Natural killer cell (primary cell): Measurements from ENCODE around the gene SKAP2. TPM values are rescaled to one million over a fixed set of nuclear protein-coding genes. Genes with fewer than 3 reads are reported as not detected.

Experiments
- ATAC-seq, 3 donors: fragments of 150-1000 bp in 2 of 3; fragments of 200-7000 bp in 1 of 3; cut with Tn5 transposase; 1 replicate in 1 of 3; 2 replicates in 2 of 3; pipeline ENCODE4 v1.10.0; 2021; ENCODE audit warnings: mild to moderate bottlenecking in 2 of 3, moderate library complexity in 2 of 3
- DNase-seq, 2 donors: peaks; one replicate each; pipeline versions ENCODE4 v3.0.0 to v3.0.0-alpha.2; 2013 to 2021; ENCODE audit warnings: mixed read lengths in 1 of 2
- H3K27ac ChIP-seq: one replicate; pipeline ENCODE4 v1.5.1; 2013; ENCODE audit warnings: mild to moderate bottlenecking, low read length
- H3K27me3 ChIP-seq: one replicate; pipeline ENCODE4 v1.6.1; 2013; ENCODE audit warnings: low read length; ENCODE audit not compliant: control insufficient read depth, insufficient read depth
- H3K36me3 ChIP-seq: one replicate; pipeline ENCODE4 v1.6.1; 2013; ENCODE audit warnings: low read length; ENCODE audit not compliant: control insufficient read depth, insufficient read depth
- H3K4me1 ChIP-seq: one replicate; pipeline ENCODE4 v1.6.1; 2013; ENCODE audit warnings: low read length; ENCODE audit not compliant: control insufficient read depth, insufficient read depth
- H3K4me3 ChIP-seq: one replicate; pipeline ENCODE4 v1.5.1; 2013; ENCODE audit warnings: low read length
- H3K9me3 ChIP-seq: one replicate; pipeline ENCODE4 v1.6.1; 2013; ENCODE audit warnings: low read length; ENCODE audit not compliant: control insufficient read depth, insufficient read depth
- H3K27ac Mint-ChIP-seq, 2 donors: one replicate each; pipeline ENCODE4 v1.8.0; 2022; ENCODE audit warnings: mild to moderate bottlenecking in 2 of 2, mixed read lengths in 2 of 2, moderate library complexity in 1 of 2
- H3K27me3 Mint-ChIP-seq, 2 donors: one replicate each; pipeline ENCODE4 v1.8.0; 2022; ENCODE audit warnings: low read depth in 2 of 2, mixed read lengths in 2 of 2
- H3K36me3 Mint-ChIP-seq: one replicate; pipeline ENCODE4 v1.8.0; 2022; ENCODE audit warnings: mixed read lengths
- H3K4me1 Mint-ChIP-seq, 2 donors: one replicate each; pipeline ENCODE4 v1.8.0; 2022; ENCODE audit warnings: mixed read lengths in 2 of 2
- H3K4me3 Mint-ChIP-seq: one replicate; pipeline ENCODE4 v1.8.0; 2022; ENCODE audit warnings: mild to moderate bottlenecking, moderate library complexity, mixed read lengths
- H3K9me3 Mint-ChIP-seq, 2 donors: one replicate each; pipeline ENCODE4 v1.8.0; 2022; ENCODE audit warnings: mixed read lengths in 2 of 2
- CTCF ChIP-seq: fragments of 200-600 bp; IDR thresholded peaks from one replicate; pipeline ENCODE4 v1.8.0; 2022; ENCODE audit warnings: antibody characterized with exemption
- WGBS: methylation state at CpG from one replicate; pipeline ENCODE4 v1.1.7; 2013; ENCODE audit warnings: missing lambda C conversion rate; ENCODE audit not compliant: insufficient coverage; 5-methylcytosine and 5-hydroxymethylcytosine counted together
- intact Hi-C: fragments of 100-400 bp; cut with micrococcal nuclease; formaldehyde crosslinking; loops from one replicate; pipeline ENCODE4 v1.14.2; 2022
- total RNA-seq, 4 donors: library from RNA; stranded (reverse); fragments of 120-200 nt in 1 of 4; gene quantifications; one replicate each; pipeline versions ENCODE4 v1.2.3 to v1.2.4, GENCODE V29; 2013 to 2022

SKAP2 gene
- total RNA-seq, 3 donors from 2014 or later (not counting 1 experiment from before 2014, with no cell fraction given), result 26.8 to 42.4 (median 35.1) TPM

- Histone ChIP-seq H3K4me1 (no peaks in the 10 kb centered on the region), H3K27ac (no peak overlapping the region), H3K36me3 (no peaks in the 10 kb centered on the region), H3K27me3 (no peaks in the 10 kb centered on the region), H3K9me3 (no peaks in the 10 kb centered on the region), H3K4me3 (no peak overlapping the region)
- Mint-ChIP-seq H3K27ac (no peak overlapping the region), H3K4me1 (peaks cover 0 to 13% of the 10 kb centered on the region in 2 donors), H3K27me3 (no peaks in the 10 kb centered on the region), H3K4me3 (no peak overlapping the region), H3K9me3 (no peaks in the 10 kb centered on the region), H3K36me3 (peaks cover 7% of the 10 kb centered on the region)
- no peak for ATAC-seq
- 42% methylated on average over 3 of the region's 4 CpGs for WGBS
- TF ChIP-seq CTCF, result no peak
- intact Hi-C loops, result no loop called here
- DNase-seq, result no peak
Observed at GRCh38 chr7:26688936-26689506, 175.4 kb downstream of the SKAP2 start.

GRCh38 chr7:26688388-26688787 is 176.0 kb downstream of the SKAP2 start:
- no peaks in the 10 kb centered on the region for H3K9me3 ChIP-seq
- DNase-seq (no peak), ATAC-seq (no peak)
- no peaks in the 10 kb centered on the region for H3K36me3 ChIP-seq
- no peak overlapping the region for H3K4me3 Mint-ChIP-seq
- intact Hi-C loops, result no loop called here
- no peak overlapping the region for H3K4me3 ChIP-seq
- peaks cover 7% of the 10 kb centered on the region for H3K36me3 Mint-ChIP-seq
- H3K27me3 ChIP-seq, result no peaks in the 10 kb centered on the region
- no peak overlapping the region for H3K27ac Mint-ChIP-seq
- no peaks in the 10 kb centered on the region for H3K27me3 Mint-ChIP-seq
- no peaks in the 10 kb centered on the region for H3K4me1 ChIP-seq
- TF ChIP-seq CTCF, result no peak
- no peak overlapping the region for H3K27ac ChIP-seq
- H3K9me3 Mint-ChIP-seq, result no peaks in the 10 kb centered on the region
- H3K4me1 Mint-ChIP-seq, result peaks cover 0 to 13% of the 10 kb centered on the region in 2 donors

GRCh38 chr7:26687032-26687431 is 177.4 kb downstream of the SKAP2 start:
- Histone ChIP-seq H3K4me3 (no peak overlapping the region), H3K4me1 (no peaks in the 10 kb centered on the region), H3K27me3 (no peaks in the 10 kb centered on the region), H3K27ac (no peak overlapping the region), H3K36me3 (no peaks in the 10 kb centered on the region), H3K9me3 (no peaks in the 10 kb centered on the region)
- intact Hi-C loops, result no loop called here
- H3K27me3 Mint-ChIP-seq, result no peaks in the 10 kb centered on the region
- ATAC-seq, result no peak
- H3K4me3 Mint-ChIP-seq, result no peak overlapping the region
- DNase-seq, result no peak
- TF ChIP-seq CTCF, result no peak
- H3K4me1 Mint-ChIP-seq, result peaks cover 0 to 12% of the 10 kb centered on the region in 2 donors
- 65% methylated on average over 2 of the region's 4 CpGs for WGBS
- H3K27ac Mint-ChIP-seq, result no peak overlapping the region
- no peaks in the 10 kb centered on the region for H3K9me3 Mint-ChIP-seq
- H3K36me3 Mint-ChIP-seq, result peaks cover 7% of the 10 kb centered on the region

- H3K9me3 Mint-ChIP-seq, result no peaks in the 10 kb centered on the region
- intact Hi-C loops, result loop anchor here (1.0 kb wide), 1 partner anchor 475 kb away; no protein-coding TSS in a partner anchor
- peak in 1 of 2 donors; percentile 68 for DNase-seq
Observed at GRCh38 chr7:26686448-26686981, 177.9 kb downstream of the SKAP2 start.

More at GRCh38 chr7:26686448-26686981, 177.9 kb downstream of the SKAP2 start:
- Mint-ChIP-seq H3K27me3 (no peaks in the 10 kb centered on the region), H3K27ac (no peak overlapping the region), H3K36me3 (peaks cover 7% of the 10 kb centered on the region), H3K4me1 (peaks cover 0 to 6% of the 10 kb centered on the region in 2 donors), H3K4me3 (no peak overlapping the region)
- H3K4me1 ChIP-seq, result no peaks in the 10 kb centered on the region
- 71% methylated on average over 2 of the region's 2 CpGs for WGBS
- H3K27ac ChIP-seq, result no peak overlapping the region
- ATAC-seq, result peak in 2 of 3 donors; percentile 42 to 52
- no peak overlapping the region for H3K4me3 ChIP-seq
- peak; percentile 80 for TF ChIP-seq CTCF
- no peaks in the 10 kb centered on the region for H3K9me3 ChIP-seq
- no peaks in the 10 kb centered on the region for H3K27me3 ChIP-seq
- H3K36me3 ChIP-seq, result no peaks in the 10 kb centered on the region
